ENCODE results near the gene FNDC8. TPM values are rescaled to one million over a fixed set of nuclear protein-coding genes. Genes with fewer than 3 reads are reported as not detected.

FNDC8 gene
- total RNA-seq, 1 experiment from 2014 or later: not detected

DNA sequence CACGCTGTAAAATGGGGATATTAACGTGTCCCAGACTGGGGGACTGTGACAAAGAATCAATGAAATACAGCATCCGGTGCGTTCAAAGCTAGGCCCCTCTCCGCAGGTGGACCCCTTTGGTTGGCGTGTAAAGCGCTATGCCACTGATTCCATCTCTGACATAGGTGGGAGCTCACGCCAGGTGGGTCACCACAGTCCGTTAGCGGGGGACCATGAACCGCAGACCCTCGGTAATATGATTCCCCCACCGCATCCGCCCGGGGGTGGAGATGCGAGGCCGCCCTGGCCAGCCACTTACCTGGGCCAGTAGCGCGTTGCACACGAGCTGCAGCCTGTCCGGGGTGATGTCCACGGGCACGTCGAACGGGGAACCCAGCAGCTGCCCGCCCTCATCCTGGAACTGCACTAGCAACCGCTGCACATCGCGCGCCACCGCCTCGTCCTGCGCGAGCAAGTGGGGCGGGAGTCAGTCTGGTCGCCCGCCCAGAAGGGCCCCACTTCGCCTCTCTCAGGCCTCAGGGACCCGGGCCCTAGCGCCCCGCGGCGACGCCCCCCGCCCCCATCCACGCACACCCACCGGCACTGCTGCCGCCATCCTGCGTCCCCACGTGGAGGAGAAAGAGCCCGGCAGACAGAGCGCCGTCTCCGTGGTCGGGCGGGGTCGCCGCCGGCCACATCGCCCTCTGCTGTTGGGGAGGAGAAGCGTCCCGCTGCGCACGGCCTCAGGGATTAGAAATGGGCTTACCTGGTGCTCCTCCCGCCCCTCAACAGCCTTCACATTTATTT lies 20.5 kb downstream of the FNDC8 start, which contains the start of gene NLE1 (continued):
- TF ChIP-seq, protein P1, sequence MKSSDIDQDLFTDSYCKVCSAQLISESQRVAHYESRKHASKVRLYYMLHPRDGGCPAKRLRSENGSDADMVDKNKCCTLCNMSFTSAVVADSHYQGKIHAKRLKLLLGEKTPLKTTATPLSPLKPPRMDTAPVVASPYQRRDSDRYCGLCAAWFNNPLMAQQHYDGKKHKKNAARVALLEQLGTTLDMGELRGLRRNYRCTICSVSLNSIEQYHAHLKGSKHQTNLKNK (CRISPR knock-in tag; IDR thresholded peaks at IDR 0.05): no peak
- TF ChIP-seq, protein P2, sequence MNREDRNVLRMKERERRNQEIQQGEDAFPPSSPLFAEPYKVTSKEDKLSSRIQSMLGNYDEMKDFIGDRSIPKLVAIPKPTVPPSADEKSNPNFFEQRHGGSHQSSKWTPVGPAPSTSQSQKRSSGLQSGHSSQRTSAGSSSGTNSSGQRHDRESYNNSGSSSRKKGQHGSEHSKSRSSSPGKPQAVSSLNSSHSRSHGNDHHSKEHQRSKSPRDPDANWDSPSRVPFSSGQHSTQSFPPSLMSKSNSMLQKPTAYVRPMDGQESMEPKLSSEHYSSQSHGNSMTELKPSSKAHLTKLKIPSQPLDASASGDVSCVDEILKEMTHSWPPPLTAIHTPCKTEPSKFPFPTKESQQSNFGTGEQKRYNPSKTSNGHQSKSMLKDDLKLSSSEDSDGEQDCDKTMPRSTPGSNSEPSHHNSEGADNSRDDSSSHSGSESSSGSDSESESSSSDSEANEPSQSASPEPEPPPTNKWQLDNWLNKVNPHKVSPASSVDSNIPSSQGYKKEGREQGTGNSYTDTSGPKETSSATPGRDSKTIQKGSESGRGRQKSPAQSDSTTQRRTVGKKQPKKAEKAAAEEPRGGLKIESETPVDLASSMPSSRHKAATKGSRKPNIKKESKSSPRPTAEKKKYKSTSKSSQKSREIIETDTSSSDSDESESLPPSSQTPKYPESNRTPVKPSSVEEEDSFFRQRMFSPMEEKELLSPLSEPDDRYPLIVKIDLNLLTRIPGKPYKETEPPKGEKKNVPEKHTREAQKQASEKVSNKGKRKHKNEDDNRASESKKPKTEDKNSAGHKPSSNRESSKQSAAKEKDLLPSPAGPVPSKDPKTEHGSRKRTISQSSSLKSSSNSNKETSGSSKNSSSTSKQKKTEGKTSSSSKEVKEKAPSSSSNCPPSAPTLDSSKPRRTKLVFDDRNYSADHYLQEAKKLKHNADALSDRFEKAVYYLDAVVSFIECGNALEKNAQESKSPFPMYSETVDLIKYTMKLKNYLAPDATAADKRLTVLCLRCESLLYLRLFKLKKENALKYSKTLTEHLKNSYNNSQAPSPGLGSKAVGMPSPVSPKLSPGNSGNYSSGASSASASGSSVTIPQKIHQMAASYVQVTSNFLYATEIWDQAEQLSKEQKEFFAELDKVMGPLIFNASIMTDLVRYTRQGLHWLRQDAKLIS (CRISPR knock-in tag; IDR thresholded peaks at IDR 0.05; ENCODE audit: borderline replicate concordance): peak; percentile 90; the same call in 1 of the 2 replicates
- TF ChIP-seq, protein P3, sequence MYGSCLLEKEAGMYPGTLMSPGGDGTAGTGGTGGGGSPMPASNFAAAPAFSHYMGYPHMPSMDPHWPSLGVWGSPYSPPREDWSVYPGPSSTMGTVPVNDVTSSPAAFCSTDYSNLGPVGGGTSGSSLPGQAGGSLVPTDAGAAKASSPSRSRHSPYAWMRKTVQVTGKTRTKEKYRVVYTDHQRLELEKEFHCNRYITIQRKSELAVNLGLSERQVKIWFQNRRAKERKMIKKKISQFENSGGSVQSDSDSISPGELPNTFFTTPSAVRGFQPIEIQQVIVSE (CRISPR knock-in tag; IDR thresholded peaks at IDR 0.05; ENCODE audit: borderline replicate concordance): no peak
- TF ChIP-seq, protein P4, sequence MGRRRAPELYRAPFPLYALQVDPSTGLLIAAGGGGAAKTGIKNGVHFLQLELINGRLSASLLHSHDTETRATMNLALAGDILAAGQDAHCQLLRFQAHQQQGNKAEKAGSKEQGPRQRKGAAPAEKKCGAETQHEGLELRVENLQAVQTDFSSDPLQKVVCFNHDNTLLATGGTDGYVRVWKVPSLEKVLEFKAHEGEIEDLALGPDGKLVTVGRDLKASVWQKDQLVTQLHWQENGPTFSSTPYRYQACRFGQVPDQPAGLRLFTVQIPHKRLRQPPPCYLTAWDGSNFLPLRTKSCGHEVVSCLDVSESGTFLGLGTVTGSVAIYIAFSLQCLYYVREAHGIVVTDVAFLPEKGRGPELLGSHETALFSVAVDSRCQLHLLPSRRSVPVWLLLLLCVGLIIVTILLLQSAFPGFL (CRISPR knock-in tag; IDR thresholded peaks at IDR 0.05; ENCODE audit: borderline replicate concordance): no peak
- TF ChIP-seq ESRRA (CRISPR knock-in tag; IDR thresholded peaks at IDR 0.05; ENCODE audit: borderline replicate concordance): no peak; the same call in 1 of the 2 replicates
- TF ChIP-seq GABPB1 (CRISPR knock-in tag; IDR thresholded peaks at IDR 0.05): peak; percentile 83
- TF ChIP-seq, protein P5, sequence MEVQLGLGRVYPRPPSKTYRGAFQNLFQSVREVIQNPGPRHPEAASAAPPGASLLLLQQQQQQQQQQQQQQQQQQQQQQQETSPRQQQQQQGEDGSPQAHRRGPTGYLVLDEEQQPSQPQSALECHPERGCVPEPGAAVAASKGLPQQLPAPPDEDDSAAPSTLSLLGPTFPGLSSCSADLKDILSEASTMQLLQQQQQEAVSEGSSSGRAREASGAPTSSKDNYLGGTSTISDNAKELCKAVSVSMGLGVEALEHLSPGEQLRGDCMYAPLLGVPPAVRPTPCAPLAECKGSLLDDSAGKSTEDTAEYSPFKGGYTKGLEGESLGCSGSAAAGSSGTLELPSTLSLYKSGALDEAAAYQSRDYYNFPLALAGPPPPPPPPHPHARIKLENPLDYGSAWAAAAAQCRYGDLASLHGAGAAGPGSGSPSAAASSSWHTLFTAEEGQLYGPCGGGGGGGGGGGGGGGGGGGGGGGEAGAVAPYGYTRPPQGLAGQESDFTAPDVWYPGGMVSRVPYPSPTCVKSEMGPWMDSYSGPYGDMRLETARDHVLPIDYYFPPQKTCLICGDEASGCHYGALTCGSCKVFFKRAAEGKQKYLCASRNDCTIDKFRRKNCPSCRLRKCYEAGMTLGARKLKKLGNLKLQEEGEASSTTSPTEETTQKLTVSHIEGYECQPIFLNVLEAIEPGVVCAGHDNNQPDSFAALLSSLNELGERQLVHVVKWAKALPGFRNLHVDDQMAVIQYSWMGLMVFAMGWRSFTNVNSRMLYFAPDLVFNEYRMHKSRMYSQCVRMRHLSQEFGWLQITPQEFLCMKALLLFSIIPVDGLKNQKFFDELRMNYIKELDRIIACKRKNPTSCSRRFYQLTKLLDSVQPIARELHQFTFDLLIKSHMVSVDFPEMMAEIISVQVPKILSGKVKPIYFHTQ (CRISPR knock-in tag; IDR thresholded peaks at IDR 0.05): no peak
- TF ChIP-seq, protein P6, sequence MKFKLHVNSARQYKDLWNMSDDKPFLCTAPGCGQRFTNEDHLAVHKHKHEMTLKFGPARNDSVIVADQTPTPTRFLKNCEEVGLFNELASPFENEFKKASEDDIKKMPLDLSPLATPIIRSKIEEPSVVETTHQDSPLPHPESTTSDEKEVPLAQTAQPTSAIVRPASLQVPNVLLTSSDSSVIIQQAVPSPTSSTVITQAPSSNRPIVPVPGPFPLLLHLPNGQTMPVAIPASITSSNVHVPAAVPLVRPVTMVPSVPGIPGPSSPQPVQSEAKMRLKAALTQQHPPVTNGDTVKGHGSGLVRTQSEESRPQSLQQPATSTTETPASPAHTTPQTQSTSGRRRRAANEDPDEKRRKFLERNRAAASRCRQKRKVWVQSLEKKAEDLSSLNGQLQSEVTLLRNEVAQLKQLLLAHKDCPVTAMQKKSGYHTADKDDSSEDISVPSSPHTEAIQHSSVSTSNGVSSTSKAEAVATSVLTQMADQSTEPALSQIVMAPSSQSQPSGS (CRISPR knock-in tag; IDR thresholded peaks at IDR 0.05; ENCODE audit: borderline replicate concordance, low read depth): no peak
- peak; percentile 90 for TF ChIP-seq MYBL2 (CRISPR knock-in tag; IDR thresholded peaks at IDR 0.05)
- no peak for TF ChIP-seq ZNF263 (CRISPR knock-in tag; IDR thresholded peaks at IDR 0.05; ENCODE audit: low read depth)
- TF ChIP-seq, protein P7, sequence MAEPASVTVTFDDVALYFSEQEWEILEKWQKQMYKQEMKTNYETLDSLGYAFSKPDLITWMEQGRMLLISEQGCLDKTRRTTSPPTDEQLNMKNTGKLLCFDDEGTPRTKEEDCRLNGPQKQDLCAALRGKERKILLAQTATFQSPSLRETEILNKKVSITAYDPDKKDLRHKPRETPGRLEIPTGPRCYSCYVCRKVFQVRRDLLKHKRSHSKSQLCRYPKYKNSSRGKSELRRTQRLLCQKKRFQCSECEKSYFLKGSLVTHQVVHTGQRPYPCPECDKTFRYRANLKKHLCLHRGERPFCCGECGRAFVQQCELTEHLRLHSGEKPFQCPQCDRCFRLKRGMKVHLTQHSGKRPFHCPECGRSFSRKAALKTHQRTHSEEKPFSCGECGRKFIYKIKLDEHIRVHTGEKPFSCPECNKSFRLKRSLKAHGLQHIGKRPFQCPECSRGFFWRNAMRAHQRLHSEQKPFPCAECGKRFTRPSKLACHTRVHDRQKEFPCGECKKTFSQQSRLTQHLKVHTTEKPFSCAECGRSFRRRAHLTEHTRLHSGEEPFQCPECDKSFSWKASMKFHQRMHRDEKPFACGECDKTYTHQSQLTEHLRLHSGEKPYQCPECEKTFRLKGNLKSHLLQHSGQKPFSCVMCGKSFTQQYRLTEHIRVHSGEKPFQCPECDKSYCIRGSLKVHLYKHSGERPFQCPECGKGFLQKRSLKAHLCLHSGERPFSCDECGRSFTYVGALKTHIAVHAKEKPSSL (CRISPR knock-in tag; conservative IDR thresholded peaks at IDR 0.05): no peak
- TF ChIP-seq SOX15 (CRISPR knock-in tag; IDR thresholded peaks at IDR 0.05): no peak
- TF ChIP-seq, protein P8, sequence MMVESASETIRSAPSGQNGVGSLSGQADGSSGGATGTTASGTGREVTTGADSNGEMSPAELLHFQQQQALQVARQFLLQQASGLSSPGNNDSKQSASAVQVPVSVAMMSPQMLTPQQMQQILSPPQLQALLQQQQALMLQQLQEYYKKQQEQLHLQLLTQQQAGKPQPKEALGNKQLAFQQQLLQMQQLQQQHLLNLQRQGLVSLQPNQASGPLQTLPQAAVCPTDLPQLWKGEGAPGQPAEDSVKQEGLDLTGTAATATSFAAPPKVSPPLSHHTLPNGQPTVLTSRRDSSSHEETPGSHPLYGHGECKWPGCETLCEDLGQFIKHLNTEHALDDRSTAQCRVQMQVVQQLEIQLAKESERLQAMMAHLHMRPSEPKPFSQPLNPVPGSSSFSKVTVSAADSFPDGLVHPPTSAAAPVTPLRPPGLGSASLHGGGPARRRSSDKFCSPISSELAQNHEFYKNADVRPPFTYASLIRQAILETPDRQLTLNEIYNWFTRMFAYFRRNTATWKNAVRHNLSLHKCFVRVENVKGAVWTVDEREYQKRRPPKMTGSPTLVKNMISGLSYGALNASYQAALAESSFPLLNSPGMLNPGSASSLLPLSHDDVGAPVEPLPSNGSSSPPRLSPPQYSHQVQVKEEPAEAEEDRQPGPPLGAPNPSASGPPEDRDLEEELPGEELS (CRISPR knock-in tag; IDR thresholded peaks at IDR 0.05): no peak
- TF ChIP-seq NR3C1 (CRISPR knock-in tag; conservative IDR thresholded peaks at IDR 0.05; ENCODE audit: low read depth): no peak
- TF ChIP-seq KAT7 (CRISPR knock-in tag; IDR thresholded peaks at IDR 0.05; ENCODE audit: borderline replicate concordance): 0 out of 2 replicates have a peak, but pooled peaks have one; percentile 96
- TF ChIP-seq, protein P9, sequence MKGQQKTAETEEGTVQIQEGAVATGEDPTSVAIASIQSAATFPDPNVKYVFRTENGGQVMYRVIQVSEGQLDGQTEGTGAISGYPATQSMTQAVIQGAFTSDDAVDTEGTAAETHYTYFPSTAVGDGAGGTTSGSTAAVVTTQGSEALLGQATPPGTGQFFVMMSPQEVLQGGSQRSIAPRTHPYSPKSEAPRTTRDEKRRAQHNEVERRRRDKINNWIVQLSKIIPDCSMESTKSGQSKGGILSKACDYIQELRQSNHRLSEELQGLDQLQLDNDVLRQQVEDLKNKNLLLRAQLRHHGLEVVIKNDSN (CRISPR knock-in tag; IDR thresholded peaks at IDR 0.05): peak; percentile 86
- TF ChIP-seq NR1H2 (CRISPR knock-in tag; IDR thresholded peaks at IDR 0.05): no peak
- TF ChIP-seq ZNF423 (CRISPR knock-in tag; IDR thresholded peaks at IDR 0.05): no peak
- TF ChIP-seq, protein P10, sequence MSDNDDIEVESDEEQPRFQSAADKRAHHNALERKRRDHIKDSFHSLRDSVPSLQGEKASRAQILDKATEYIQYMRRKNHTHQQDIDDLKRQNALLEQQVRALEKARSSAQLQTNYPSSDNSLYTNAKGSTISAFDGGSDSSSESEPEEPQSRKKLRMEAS (CRISPR knock-in tag; IDR thresholded peaks at IDR 0.05): peak; percentile 99
- TF ChIP-seq MXD4 (CRISPR knock-in tag; IDR thresholded peaks at IDR 0.05; ENCODE audit: borderline replicate concordance): no peak
